Glutamatergic neuron (in vitro differentiated cells): ENCODE measurements around the gene ODR4. TPM values are rescaled to one million over a fixed set of nuclear protein-coding genes. Genes with fewer than 3 reads are reported as not detected.
"Not testable (repeated sequence)": the region's sequence is repeated elsewhere in the genome, so short reads cannot be mapped to it uniquely, and the experiment has no call there.

Experiments used
- DNase-seq: peaks from one replicate; pipeline ENCODE4 v3.0.0; 2022
- H3K27ac Mint-ChIP-seq: one replicate; pipeline ENCODE4 v1.8.0; 2020; ENCODE audit warnings: mild to moderate bottlenecking, mixed read lengths, inconsistent platforms; ENCODE audit not compliant: unreplicated experiment
- H3K27me3 Mint-ChIP-seq: one replicate; pipeline ENCODE4 v1.8.0; 2020; ENCODE audit warnings: mild to moderate bottlenecking, moderate library complexity, mixed read lengths, inconsistent platforms; ENCODE audit not compliant: unreplicated experiment
- H3K36me3 Mint-ChIP-seq: one replicate; pipeline ENCODE4 v1.8.0; 2020; ENCODE audit warnings: mild to moderate bottlenecking, mixed read lengths, inconsistent platforms; ENCODE audit not compliant: unreplicated experiment
- H3K4me1 Mint-ChIP-seq: one replicate; pipeline ENCODE4 v1.8.0; 2020; ENCODE audit warnings: mild to moderate bottlenecking, low read depth, mixed read lengths, inconsistent platforms; ENCODE audit not compliant: unreplicated experiment
- H3K4me3 Mint-ChIP-seq: one replicate; pipeline ENCODE4 v1.8.0; 2020; ENCODE audit warnings: mild to moderate bottlenecking, mixed read lengths, inconsistent platforms; ENCODE audit not compliant: unreplicated experiment
- H3K9me3 Mint-ChIP-seq: one replicate; pipeline ENCODE4 v1.8.0; 2020; ENCODE audit warnings: mild to moderate bottlenecking, moderate library complexity, mixed read lengths, inconsistent platforms; ENCODE audit not compliant: unreplicated experiment
- CTCF ChIP-seq: fragments of 200-600 bp; sonication (generic); IDR thresholded peaks from one replicate; pipeline ENCODE4 v1.5.0; 2021; ENCODE audit not compliant: partially characterized antibody, unreplicated experiment
- total RNA-seq: library from RNA; stranded (reverse); fragmentation: NEBNext Ultra II Directional; extraction: Animal tissue kit (Norgen Biotek cat#: 25700); gene quantifications from one replicate; pipeline ENCODE4 v1.2.1, GENCODE V29; 2021; ENCODE audit not compliant: unreplicated experiment

The ODR4 gene
- total RNA-seq, 1 donor from 2014 or later, result 20.6 TPM

- no peaks in the 10 kb centered on the region for H3K9me3 Mint-ChIP-seq
- H3K36me3 Mint-ChIP-seq, result no peaks in the 10 kb centered on the region
- no peak for TF ChIP-seq CTCF
- H3K4me1 Mint-ChIP-seq, result no peaks in the 10 kb centered on the region
- no peak overlapping the region for H3K4me3 Mint-ChIP-seq
- H3K27me3 Mint-ChIP-seq, result no peaks in the 10 kb centered on the region
- DNase-seq, result no peak
- H3K27ac Mint-ChIP-seq, result no peak overlapping the region
Observed at GRCh38 chr1:186454981-186455380, 79.3 kb downstream of the ODR4 start.

- no peak overlapping the region for H3K27ac Mint-ChIP-seq
- no peak for DNase-seq
- H3K27me3 Mint-ChIP-seq, result no peaks in the 10 kb centered on the region
- H3K9me3 Mint-ChIP-seq, result no peaks in the 10 kb centered on the region
- no peaks in the 10 kb centered on the region for H3K4me1 Mint-ChIP-seq
- H3K4me3 Mint-ChIP-seq, result no peak overlapping the region
- H3K36me3 Mint-ChIP-seq, result no peaks in the 10 kb centered on the region
- TF ChIP-seq CTCF, result no peak
Observed at GRCh38 chr1:186456729-186457255, 81.2 kb downstream of the ODR4 start.

- H3K36me3 Mint-ChIP-seq, H3K27me3 Mint-ChIP-seq, H3K4me3 Mint-ChIP-seq, H3K9me3 Mint-ChIP-seq, H3K4me1 Mint-ChIP-seq, DNase-seq, H3K27ac Mint-ChIP-seq: not testable (repeated sequence)
Observed at GRCh38 chr1:186459161-186459560, 83.5 kb downstream of the ODR4 start.

GRCh38 chr1:186461014-186461413 is 85.4 kb downstream of the ODR4 start, which contains the start of gene PDC:
PDC (minus strand) TSS chr1:186461114; CDS start chr1:186449459, 11,655 bp downstream.
- H3K4me1 Mint-ChIP-seq, result no peaks in the 10 kb centered on the region
- H3K27ac Mint-ChIP-seq, result no peak within 1 kb of the TSS
- TF ChIP-seq CTCF, result no peak
- no peak for DNase-seq
- H3K27me3 Mint-ChIP-seq, result no peaks in the 10 kb centered on the region
- H3K4me3 Mint-ChIP-seq, result no peak within 1 kb of the TSS
- no peaks in the 10 kb centered on the region for H3K9me3 Mint-ChIP-seq
- no peaks in the 10 kb centered on the region for H3K36me3 Mint-ChIP-seq

- no peak for TF ChIP-seq CTCF
- Mint-ChIP-seq H3K9me3 (no peaks in the 10 kb centered on the region), H3K27me3 (no peaks in the 10 kb centered on the region), H3K4me3 (no peak overlapping the region), H3K36me3 (no peaks in the 10 kb centered on the region), H3K27ac (no peak overlapping the region), H3K4me1 (no peaks in the 10 kb centered on the region)
- no peak for DNase-seq
Observed at GRCh38 chr1:186463511-186463910, 87.9 kb downstream of the ODR4 start.
